Mesenchymal stem cell (in vitro differentiated cells and primary cell): ENCODE results near the gene ATRNL1.

ENCODE experiments used
- DNase-seq: peaks from one replicate; pipeline ENCODE4 v3.0.0-alpha.2; 2013
- H2AFZ ChIP-seq: one replicate; pipeline ENCODE4 v1.6.1; 2013; ENCODE audit warnings: low read depth, mild to moderate bottlenecking, control low read depth, inconsistent platforms, low read length, moderate library complexity
- H2AK5ac ChIP-seq: 2 replicates; pipeline ENCODE4 v1.6.1; 2013; ENCODE audit warnings: low read length, moderate library complexity, mild to moderate bottlenecking, inconsistent platforms; ENCODE audit not compliant: severe bottlenecking
- H2BK120ac ChIP-seq: one replicate; pipeline ENCODE4 v1.6.1; 2013; ENCODE audit warnings: low read depth, mild to moderate bottlenecking, inconsistent platforms, low read length, moderate library complexity
- H2BK12ac ChIP-seq, 2 experiments: one replicate each; pipeline ENCODE4 v1.6.1; 2013; ENCODE audit warnings: inconsistent platforms in 2 of 2, low read length in 2 of 2, mild to moderate bottlenecking in 2 of 2, moderate library complexity in 2 of 2, control low read depth in 1 of 2
- H2BK15ac ChIP-seq: one replicate; pipeline ENCODE4 v1.6.1; 2013; ENCODE audit warnings: mild to moderate bottlenecking, low read depth, inconsistent platforms; ENCODE audit not compliant: poor library complexity, severe bottlenecking
- H2BK5ac ChIP-seq: 2 replicates; pipeline ENCODE4 v1.6.1; 2013; ENCODE audit warnings: low read depth, mild to moderate bottlenecking, low read length, control low read depth, inconsistent platforms; ENCODE audit not compliant: poor library complexity, severe bottlenecking
- H3K14ac ChIP-seq, 2 experiments: one replicate each; pipeline ENCODE4 v1.6.1; 2013; ENCODE audit warnings: inconsistent platforms in 2 of 2, low read length in 2 of 2, control low read depth in 1 of 2, mild to moderate bottlenecking in 1 of 2, moderate library complexity in 1 of 2
- H3K18ac ChIP-seq, 2 experiments: one replicate each; pipeline ENCODE4 v1.6.1; 2013; ENCODE audit warnings: inconsistent platforms in 2 of 2, low read length in 2 of 2, control low read depth in 1 of 2, low read depth in 1 of 2, mild to moderate bottlenecking in 1 of 2
- H3K23ac ChIP-seq, 2 experiments: one replicate each; pipeline ENCODE4 v1.6.1; 2013; ENCODE audit warnings: inconsistent platforms in 2 of 2, low read length in 2 of 2, mild to moderate bottlenecking in 2 of 2, moderate library complexity in 2 of 2, control low read depth in 1 of 2
- H3K27ac ChIP-seq: 2 replicates; pipeline ENCODE4 v1.5.1; 2013; ENCODE audit warnings: mild to moderate bottlenecking, moderate library complexity, low read length, control low read depth, inconsistent platforms; ENCODE audit not compliant: poor library complexity, severe bottlenecking
- H3K27me3 ChIP-seq, 2 experiments: 2 replicates each; pipeline versions ENCODE4 v1.6.1 to v1.7.0; 2013; ENCODE audit warnings: low read length in 2 of 2, mild to moderate bottlenecking in 2 of 2, moderate library complexity in 2 of 2, control low read depth in 1 of 2, inconsistent platforms in 1 of 2; ENCODE audit not compliant: control insufficient read depth in 1 of 2, insufficient read depth in 1 of 2
- H3K36me3 ChIP-seq, 2 experiments: 2 replicates each; pipeline versions ENCODE4 v1.6.1 to v1.7.0; 2013; ENCODE audit warnings: low read length in 2 of 2, control low read depth in 1 of 2, inconsistent platforms in 1 of 2, low read depth in 1 of 2, mild to moderate bottlenecking in 1 of 2; ENCODE audit not compliant: insufficient read depth in 2 of 2, control insufficient read depth in 1 of 2
- H3K4ac ChIP-seq, 2 experiments: one replicate each; pipeline ENCODE4 v1.6.1; 2013; ENCODE audit warnings: inconsistent platforms in 2 of 2, low read length in 2 of 2, mild to moderate bottlenecking in 2 of 2, moderate library complexity in 2 of 2, control low read depth in 1 of 2, low read depth in 1 of 2
- H3K4me1 ChIP-seq: 2 replicates; pipeline ENCODE4 v1.6.1; 2013; ENCODE audit warnings: low read depth, low read length, control low read depth; ENCODE audit not compliant: control insufficient read depth, insufficient read depth
- H3K4me2 ChIP-seq: 2 replicates; pipeline ENCODE4 v1.6.1; 2013; ENCODE audit warnings: low read length, mild to moderate bottlenecking, inconsistent platforms; ENCODE audit not compliant: poor library complexity, severe bottlenecking
- H3K4me3 ChIP-seq, 2 experiments: 2 replicates each; pipeline versions ENCODE4 v1.5.1 to v1.7.0; 2013; ENCODE audit warnings: low read length in 2 of 2, mild to moderate bottlenecking in 2 of 2, control low read depth in 1 of 2, low read depth in 1 of 2; ENCODE audit not compliant: insufficient read depth in 1 of 2
- H3K79me1 ChIP-seq: replicated peaks from 2 replicates; pipeline ENCODE4 v1.6.1; 2013; ENCODE audit warnings: mild to moderate bottlenecking, control low read depth, low read length, inconsistent platforms; ENCODE audit not compliant: poor library complexity, severe bottlenecking
- H3K9ac ChIP-seq: 2 replicates; pipeline ENCODE4 v1.7.0; 2013; ENCODE audit warnings: mild to moderate bottlenecking, low read length, moderate library complexity
- H3K9me3 ChIP-seq: 2 replicates; pipeline ENCODE4 v1.7.0; 2013; ENCODE audit warnings: mild to moderate bottlenecking, low read length; ENCODE audit not compliant: control insufficient read depth
- H4K8ac ChIP-seq: one replicate; pipeline ENCODE4 v1.6.1; 2013; ENCODE audit warnings: inconsistent platforms, mild to moderate bottlenecking, low read length, moderate library complexity
- H4K91ac ChIP-seq: one replicate; pipeline ENCODE4 v1.6.1; 2013; ENCODE audit warnings: mild to moderate bottlenecking, low read length, inconsistent platforms
- WGBS: methylation state at CpG from one replicate; pipeline ENCODE4 v1.1.7; 2013; ENCODE audit warnings: mixed read lengths; 5-methylcytosine and 5-hydroxymethylcytosine counted together

ATRNL1 gene

GRCh38 chr10:115857856-115858255 lies 764.7 kb downstream of the ATRNL1 start:
- Histone ChIP-seq H3K18ac (no peak overlapping the region), H2BK120ac (no peak overlapping the region), H3K9ac (no peak overlapping the region), H3K4ac (no peak overlapping the region), H2AFZ (no peak overlapping the region), H3K23ac (no peak overlapping the region), H3K27me3 (no peaks in the 10 kb centered on the region), H2BK5ac (no peak overlapping the region), H3K4me2 (no peak overlapping the region), H3K4me3 (no peak overlapping the region), H3K27ac (no peak overlapping the region), H3K4me1 (peaks cover 9% of the 10 kb centered on the region), H2BK12ac (no peak overlapping the region), H3K9me3 (no peaks in the 10 kb centered on the region), H2BK15ac (no peak overlapping the region), H3K79me1 (no peaks in the 10 kb centered on the region), H4K8ac (no peak overlapping the region), H3K14ac (no peak overlapping the region), H3K36me3 (no peaks in the 10 kb centered on the region), H2AK5ac (no peak overlapping the region), H4K91ac (no peak overlapping the region)
- 67% methylated on average over 1 of the region's 3 CpGs for WGBS
- no peak for DNase-seq

- no peak overlapping the region for H3K18ac ChIP-seq
- WGBS: 95% methylated on average over 1 of the region's 1 CpG
- no peak overlapping the region for H4K8ac ChIP-seq
- H3K4me3 ChIP-seq: no peak overlapping the region
- H3K14ac ChIP-seq: no peak overlapping the region
- H2BK5ac ChIP-seq: no peak overlapping the region
- H2BK12ac ChIP-seq: no peak overlapping the region
- H3K23ac ChIP-seq: no peak overlapping the region
- peaks cover 5% of the 10 kb centered on the region for H3K4me1 ChIP-seq
- no peaks in the 10 kb centered on the region for H3K9me3 ChIP-seq
- H2AFZ ChIP-seq: no peak overlapping the region
- H4K91ac ChIP-seq: no peak overlapping the region
- no peak overlapping the region for H3K27ac ChIP-seq
- no peaks in the 10 kb centered on the region for H3K36me3 ChIP-seq
- H3K79me1 ChIP-seq: no peaks in the 10 kb centered on the region
- no peak for DNase-seq
- no peak overlapping the region for H2AK5ac ChIP-seq
- H3K9ac ChIP-seq: no peak overlapping the region
- H2BK120ac ChIP-seq: no peak overlapping the region
- no peak overlapping the region for H3K4me2 ChIP-seq
- H3K4ac ChIP-seq: no peak overlapping the region
- H3K27me3 ChIP-seq: no peaks in the 10 kb centered on the region
- no peak overlapping the region for H2BK15ac ChIP-seq
These were observed 767.3 kb downstream of the ATRNL1 start for GRCh38 chr10:115860182-115861107.

- H3K79me1 ChIP-seq: no peaks in the 10 kb centered on the region
- H3K27me3 ChIP-seq: no peaks in the 10 kb centered on the region
- no peak overlapping the region for H3K14ac ChIP-seq
- WGBS: no CpG with 5 or more reads among the region's 2 CpGs
- H4K8ac ChIP-seq: no peak overlapping the region
- no peak overlapping the region for H2BK15ac ChIP-seq
- no peak overlapping the region for H3K9ac ChIP-seq
- no peak overlapping the region for H2BK120ac ChIP-seq
- H2BK5ac ChIP-seq: no peak overlapping the region
- no peak overlapping the region for H3K4ac ChIP-seq
- H3K4me2 ChIP-seq: no peak overlapping the region
- H3K36me3 ChIP-seq: no peaks in the 10 kb centered on the region
- no peaks in the 10 kb centered on the region for H3K9me3 ChIP-seq
- H2BK12ac ChIP-seq: no peak overlapping the region
- H4K91ac ChIP-seq: no peak overlapping the region
- no peak overlapping the region for H3K4me3 ChIP-seq
- no peak overlapping the region for H2AFZ ChIP-seq
- no peak overlapping the region for H2AK5ac ChIP-seq
- H3K27ac ChIP-seq: no peak overlapping the region
- H3K18ac ChIP-seq: no peak overlapping the region
- no peak for DNase-seq
- peaks cover 4% of the 10 kb centered on the region for H3K4me1 ChIP-seq
- no peak overlapping the region for H3K23ac ChIP-seq
These were observed 768.3 kb downstream of the ATRNL1 start for GRCh38 chr10:115861455-115861854.

GRCh38 chr10:115861864-115862263 lies 768.7 kb downstream of the ATRNL1 start:
- Histone ChIP-seq H3K4me1 (peaks cover 1% of the 10 kb centered on the region), H2BK5ac (no peak overlapping the region), H3K79me1 (no peaks in the 10 kb centered on the region), H2AFZ (no peak overlapping the region), H3K18ac (no peak overlapping the region), H2BK15ac (no peak overlapping the region), H3K9ac (no peak overlapping the region), H4K91ac (no peak overlapping the region), H3K4me2 (no peak overlapping the region), H3K14ac (no peak overlapping the region), H3K9me3 (no peaks in the 10 kb centered on the region), H2AK5ac (no peak overlapping the region), H2BK12ac (no peak overlapping the region), H3K23ac (no peak overlapping the region), H2BK120ac (no peak overlapping the region), H3K4me3 (no peak overlapping the region), H3K27me3 (no peaks in the 10 kb centered on the region), H4K8ac (no peak overlapping the region), H3K4ac (no peak overlapping the region), H3K36me3 (no peaks in the 10 kb centered on the region), H3K27ac (no peak overlapping the region)
- no CpG with 5 or more reads among the region's 1 CpG for WGBS
- peak; percentile 35 for DNase-seq
